Natural killer cell (primary cell): ENCODE results near the gene PPP2R5C. TPM values are rescaled to one million over a fixed set of nuclear protein-coding genes. Genes with fewer than 3 reads are reported as not detected.
A peak's percentile ranks its signal among the peaks of the same experiment; 100 is the strongest.

Experiments used
- ATAC-seq, 3 donors: fragments of 150-1000 bp in 2 of 3; fragments of 200-7000 bp in 1 of 3; cut with Tn5 transposase; 1 replicate in 1 of 3; 2 replicates in 2 of 3; pipeline ENCODE4 v1.10.0; 2021; ENCODE audit warnings: mild to moderate bottlenecking in 2 of 3, moderate library complexity in 2 of 3
- DNase-seq, 2 donors: peaks; one replicate each; pipeline versions ENCODE4 v3.0.0 to v3.0.0-alpha.2; 2013 to 2021; ENCODE audit warnings: mixed read lengths in 1 of 2
- H3K27ac ChIP-seq: one replicate; pipeline ENCODE4 v1.5.1; 2013; ENCODE audit warnings: mild to moderate bottlenecking, low read length
- H3K27me3 ChIP-seq: one replicate; pipeline ENCODE4 v1.6.1; 2013; ENCODE audit warnings: low read length; ENCODE audit not compliant: control insufficient read depth, insufficient read depth
- H3K36me3 ChIP-seq: one replicate; pipeline ENCODE4 v1.6.1; 2013; ENCODE audit warnings: low read length; ENCODE audit not compliant: control insufficient read depth, insufficient read depth
- H3K4me1 ChIP-seq: one replicate; pipeline ENCODE4 v1.6.1; 2013; ENCODE audit warnings: low read length; ENCODE audit not compliant: control insufficient read depth, insufficient read depth
- H3K4me3 ChIP-seq: one replicate; pipeline ENCODE4 v1.5.1; 2013; ENCODE audit warnings: low read length
- H3K9me3 ChIP-seq: one replicate; pipeline ENCODE4 v1.6.1; 2013; ENCODE audit warnings: low read length; ENCODE audit not compliant: control insufficient read depth, insufficient read depth
- H3K27ac Mint-ChIP-seq, 2 donors: one replicate each; pipeline ENCODE4 v1.8.0; 2022; ENCODE audit warnings: mild to moderate bottlenecking in 2 of 2, mixed read lengths in 2 of 2, moderate library complexity in 1 of 2
- H3K27me3 Mint-ChIP-seq, 2 donors: one replicate each; pipeline ENCODE4 v1.8.0; 2022; ENCODE audit warnings: low read depth in 2 of 2, mixed read lengths in 2 of 2
- H3K36me3 Mint-ChIP-seq: one replicate; pipeline ENCODE4 v1.8.0; 2022; ENCODE audit warnings: mixed read lengths
- H3K4me1 Mint-ChIP-seq, 2 donors: one replicate each; pipeline ENCODE4 v1.8.0; 2022; ENCODE audit warnings: mixed read lengths in 2 of 2
- H3K4me3 Mint-ChIP-seq: one replicate; pipeline ENCODE4 v1.8.0; 2022; ENCODE audit warnings: mild to moderate bottlenecking, moderate library complexity, mixed read lengths
- H3K9me3 Mint-ChIP-seq, 2 donors: one replicate each; pipeline ENCODE4 v1.8.0; 2022; ENCODE audit warnings: mixed read lengths in 2 of 2
- CTCF ChIP-seq: fragments of 200-600 bp; IDR thresholded peaks from one replicate; pipeline ENCODE4 v1.8.0; 2022; ENCODE audit warnings: antibody characterized with exemption
- WGBS: methylation state at CpG from one replicate; pipeline ENCODE4 v1.1.7; 2013; ENCODE audit warnings: missing lambda C conversion rate; ENCODE audit not compliant: insufficient coverage; 5-methylcytosine and 5-hydroxymethylcytosine counted together
- intact Hi-C: fragments of 100-400 bp; cut with micrococcal nuclease; formaldehyde crosslinking; loops from one replicate; pipeline ENCODE4 v1.14.2; 2022
- total RNA-seq, 4 donors: library from RNA; stranded (reverse); fragments of 120-200 nt in 1 of 4; gene quantifications; one replicate each; pipeline versions ENCODE4 v1.2.3 to v1.2.4, GENCODE V29; 2013 to 2022

PPP2R5C gene
- total RNA-seq, 3 donors from 2014 or later (not counting 1 experiment from before 2014, with no cell fraction given) = 716 to 779 (median 736) TPM

- no peak for DNase-seq
- intact Hi-C loops = no loop called here
- no peak overlapping the region for H3K27ac ChIP-seq
- 87% methylated on average over 7 of the region's 7 CpGs for WGBS
- TF ChIP-seq CTCF = no peak
- Mint-ChIP-seq H3K27me3 (no peaks in the 10 kb centered on the region), H3K9me3 (no peaks in the 10 kb centered on the region), H3K36me3 (no peaks in the 10 kb centered on the region), H3K27ac (peak overlapping the region in 1 of 2 donors; percentile 22), H3K4me1 (peaks cover 5 to 8% of the 10 kb centered on the region in 2 donors), H3K4me3 (no peak overlapping the region)
- no peaks in the 10 kb centered on the region for H3K4me1 ChIP-seq
- ATAC-seq = no peak
- peaks cover 8% of the 10 kb centered on the region for H3K36me3 ChIP-seq
- H3K9me3 ChIP-seq = no peaks in the 10 kb centered on the region
- H3K27me3 ChIP-seq = no peaks in the 10 kb centered on the region
- no peak overlapping the region for H3K4me3 ChIP-seq
Observed at GRCh38 chr14:101932673-101933072, 171.2 kb downstream of the PPP2R5C start.

- H3K27me3 Mint-ChIP-seq = no peaks in the 10 kb centered on the region
- H3K9me3 Mint-ChIP-seq = no peaks in the 10 kb centered on the region
- H3K4me1 Mint-ChIP-seq = peaks cover 5 to 6% of the 10 kb centered on the region in 2 donors
- Histone ChIP-seq H3K27me3 (no peaks in the 10 kb centered on the region), H3K9me3 (no peaks in the 10 kb centered on the region), H3K36me3 (peaks cover 8% of the 10 kb centered on the region), H3K27ac (no peak overlapping the region), H3K4me3 (no peak overlapping the region), H3K4me1 (no peaks in the 10 kb centered on the region)
- ATAC-seq (no peak), DNase-seq (no peak)
- intact Hi-C loops = no loop called here
- TF ChIP-seq CTCF = no peak
- 93% methylated on average over 16 of the region's 16 CpGs for WGBS
- H3K27ac Mint-ChIP-seq = peak overlapping the region in 1 of 2 donors; percentile 22
- H3K36me3 Mint-ChIP-seq = no peaks in the 10 kb centered on the region
- no peak overlapping the region for H3K4me3 Mint-ChIP-seq
Observed at GRCh38 chr14:101933209-101933608, 171.7 kb downstream of the PPP2R5C start.

- intact Hi-C loops = no loop called here
- H3K36me3 ChIP-seq = no peaks in the 10 kb centered on the region
- H3K4me3 ChIP-seq = no peak overlapping the region
- peaks cover 5% of the 10 kb centered on the region for H3K27me3 ChIP-seq
- ATAC-seq = no peak
- H3K36me3 Mint-ChIP-seq = no peaks in the 10 kb centered on the region
- H3K4me3 Mint-ChIP-seq = no peak overlapping the region
- no peaks in the 10 kb centered on the region for H3K9me3 ChIP-seq
- H3K27ac ChIP-seq = no peak overlapping the region
- H3K9me3 Mint-ChIP-seq = no peaks in the 10 kb centered on the region
- WGBS = 90% methylated on average over 14 of the region's 14 CpGs
- no peak for DNase-seq
- H3K4me1 Mint-ChIP-seq = peaks cover 6% of the 10 kb centered on the region in 2 donors
- TF ChIP-seq CTCF = no peak
- H3K27me3 Mint-ChIP-seq = peaks cover 8 to 9% of the 10 kb centered on the region in 2 donors
- no peaks in the 10 kb centered on the region for H3K4me1 ChIP-seq
- H3K27ac Mint-ChIP-seq = no peak overlapping the region
Observed at GRCh38 chr14:101934601-101935150, 173.2 kb downstream of the PPP2R5C start.
